Activated T-cell treated with anti-CD3 and anti-CD28 coated beads for 24 hours (primary cell): ENCODE measurements around the gene CDC5L.
"Not testable (repeated sequence)": the region's sequence is repeated elsewhere in the genome, so short reads cannot be mapped to it uniquely, and the experiment has no call there.

ENCODE experiments used
- DNase-seq: peaks from one replicate; pipeline ENCODE4 v3.0.0-alpha.2; 2020; ENCODE audit warnings: low read depth

Gene CDC5L

DNA sequence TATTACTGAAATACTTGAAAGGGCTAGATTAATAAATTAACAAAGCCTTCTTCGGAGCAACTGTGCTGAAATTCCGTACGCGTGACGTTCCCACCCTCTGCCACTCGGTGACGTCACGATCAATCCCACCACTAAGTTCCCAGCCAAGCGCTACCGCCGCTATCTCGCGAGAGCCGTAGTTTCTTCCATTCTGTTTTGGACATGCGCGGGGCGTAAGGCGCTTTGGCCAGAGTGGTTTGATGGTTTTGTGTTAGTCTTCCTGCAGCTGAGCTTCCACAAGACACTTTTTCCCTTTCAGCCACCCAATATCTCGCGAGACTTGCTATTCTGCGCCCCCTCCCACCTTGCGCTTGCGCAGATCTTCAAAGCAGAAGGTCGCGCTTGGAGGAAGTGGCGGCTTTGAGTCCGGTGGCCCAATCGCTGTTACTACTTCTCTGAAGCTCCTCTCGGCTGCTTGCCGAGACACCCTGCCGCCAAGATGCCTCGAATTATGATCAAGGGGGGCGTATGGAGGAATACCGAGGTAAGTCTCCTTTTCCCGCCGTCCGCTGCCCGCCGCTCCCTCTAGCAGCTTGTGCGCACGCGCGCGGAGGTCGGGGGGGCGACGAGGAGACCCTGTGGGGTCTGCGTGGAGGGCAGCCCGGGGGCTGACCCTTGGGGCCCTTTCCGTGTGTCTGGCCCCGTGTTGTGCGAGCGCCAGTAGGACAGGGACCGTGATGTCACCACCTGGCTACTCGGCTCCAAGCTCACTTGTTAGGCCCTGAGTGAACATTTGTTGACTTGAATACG, at the start of gene CDC5L:
TSS of gene CDC5L (plus strand) at position 361 of the 789 bp plus-strand sequence. CDS start at position 479, 118 bp downstream.
- DNase-seq, result peak; percentile 93

DNA sequence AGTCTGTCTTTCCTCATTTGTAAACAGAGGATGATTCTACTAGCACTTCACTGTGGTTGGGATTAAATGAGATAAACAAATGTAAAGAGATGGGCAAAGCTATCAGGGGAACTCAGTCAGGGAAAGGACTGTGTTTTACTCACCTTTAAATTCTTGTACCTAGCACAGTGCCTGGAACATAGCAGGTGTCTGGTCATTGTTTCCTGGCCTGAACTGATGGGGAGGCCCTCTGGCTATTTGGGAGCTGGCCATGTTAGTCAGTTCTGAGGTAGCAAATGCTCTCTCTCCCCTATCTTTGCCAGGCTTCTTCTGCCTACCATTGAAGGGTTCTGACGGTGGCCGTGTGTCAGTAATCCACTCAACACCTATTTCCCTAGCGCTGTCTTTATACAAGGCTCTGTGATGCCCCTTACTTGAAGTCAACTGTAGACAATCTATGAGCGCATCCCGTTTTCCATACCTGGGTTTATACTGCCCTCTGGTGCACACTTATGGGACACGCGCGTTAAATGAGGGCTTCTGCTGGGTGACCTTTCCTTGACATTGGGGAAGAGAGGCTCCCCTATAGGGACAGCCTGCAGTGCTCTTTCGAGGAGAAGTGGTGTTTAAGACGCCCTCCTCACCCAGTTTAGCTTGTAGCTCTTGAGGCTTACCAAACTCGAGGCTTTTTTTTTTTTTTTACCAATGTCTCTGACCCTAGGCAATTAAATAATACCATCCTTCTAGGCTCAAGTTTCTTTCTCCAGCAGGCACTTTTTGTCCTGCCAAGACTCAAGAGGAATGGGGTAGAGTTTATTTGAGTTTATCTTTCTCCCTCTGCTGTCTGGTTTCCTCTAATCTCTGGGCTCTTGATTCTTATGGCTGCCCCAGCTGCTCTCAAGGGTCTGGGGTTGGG, 49.0 kb upstream of the CDC5L start:
- peak; percentile 63 for DNase-seq

DNA sequence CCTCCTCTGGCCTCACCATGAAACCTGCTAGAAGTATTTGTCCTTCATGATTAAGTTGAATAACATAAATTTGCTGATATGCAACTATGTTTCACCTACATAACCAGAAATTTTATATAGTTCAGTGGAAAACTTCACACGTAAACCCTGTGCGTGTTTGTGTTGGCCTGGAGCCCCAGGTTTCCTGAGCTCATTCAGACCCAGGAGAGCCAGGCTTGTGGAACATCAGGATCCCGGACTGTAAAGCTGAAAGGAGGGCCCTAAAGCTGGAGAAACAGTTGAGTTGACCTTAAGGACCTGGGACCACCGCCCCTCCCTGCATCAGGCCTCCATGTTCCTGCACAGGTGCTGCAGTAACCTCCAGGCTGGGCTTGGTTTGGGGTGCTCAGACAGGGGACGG, 48.2 kb upstream of the CDC5L start:
- DNase-seq, result no peak

DNA sequence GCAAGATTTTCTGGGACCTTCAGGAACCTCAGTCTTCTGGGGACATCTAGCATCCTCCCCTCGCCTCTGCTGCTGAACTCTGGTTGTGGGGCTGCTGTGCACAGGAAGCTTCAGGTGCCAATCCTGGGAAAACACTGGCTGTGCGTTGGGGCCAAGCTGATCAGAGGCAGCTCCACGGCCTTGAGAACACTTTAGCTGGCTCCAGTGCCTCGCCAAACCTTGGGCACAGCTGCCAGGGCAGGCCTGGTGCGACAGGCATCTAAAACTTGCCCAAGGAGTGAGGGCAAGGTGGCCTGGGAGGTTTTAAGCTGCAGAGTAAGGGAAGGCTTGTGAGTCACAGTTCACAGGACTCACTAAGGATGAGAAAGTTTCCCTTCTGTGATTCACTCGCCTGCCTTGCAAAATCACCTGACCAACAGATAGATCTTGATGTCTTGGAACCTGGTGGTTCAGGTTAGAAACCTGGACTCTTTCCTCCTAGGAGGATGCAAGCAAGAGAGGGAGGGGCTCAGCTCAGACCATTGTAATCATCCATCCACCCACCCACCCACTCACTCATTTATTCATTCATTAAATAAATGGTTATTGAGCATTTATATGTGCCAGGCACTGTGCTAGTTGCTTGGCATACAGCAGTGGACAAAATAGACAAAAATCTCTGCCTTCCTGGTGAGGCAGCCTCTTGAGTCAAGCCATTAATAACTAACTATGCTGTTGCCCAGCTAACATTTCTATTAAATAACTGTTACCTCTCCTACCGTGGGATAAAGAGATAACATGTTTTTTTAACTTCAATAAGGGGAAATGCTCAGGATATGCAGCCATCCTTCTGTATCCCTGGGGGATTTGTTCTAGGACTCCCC, 47.5 kb upstream of the CDC5L start:
- no peak for DNase-seq

DNA sequence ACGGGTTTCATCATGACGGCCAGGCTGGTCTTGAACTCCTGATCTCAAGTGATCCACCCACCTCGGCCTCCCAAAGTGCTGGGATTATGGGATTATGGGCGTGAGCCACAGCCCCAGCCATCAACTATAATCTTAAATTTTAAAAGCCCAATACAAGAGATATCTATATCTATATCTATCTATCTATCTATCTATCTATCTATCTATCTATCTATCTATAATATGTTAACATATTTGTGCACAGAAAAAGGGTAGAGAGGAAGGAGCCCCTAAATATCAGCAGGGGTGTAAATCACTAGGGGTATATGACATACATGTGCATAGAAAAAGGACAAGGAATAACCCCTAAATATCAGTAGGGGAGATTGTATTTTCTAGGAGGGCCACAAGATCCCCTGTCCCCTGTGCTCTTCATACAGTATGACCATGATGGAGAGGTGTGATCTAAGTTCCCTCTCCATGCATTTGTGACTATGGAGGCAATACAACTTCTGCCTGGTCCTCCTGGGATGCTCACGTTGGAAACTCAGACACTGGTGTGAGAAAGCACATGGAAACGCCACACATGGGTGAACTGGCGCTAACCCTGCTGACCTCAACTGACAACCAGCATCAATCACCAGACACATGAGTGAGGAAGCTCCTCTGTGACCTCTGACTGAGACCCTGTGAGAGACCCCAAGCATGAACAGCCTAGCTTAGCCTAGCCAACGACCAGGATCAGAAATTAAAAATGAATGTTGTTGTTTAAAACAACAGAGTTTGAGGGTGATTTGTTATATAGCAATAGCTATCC, 46.2 kb upstream of the CDC5L start:
- no peak for DNase-seq

DNA sequence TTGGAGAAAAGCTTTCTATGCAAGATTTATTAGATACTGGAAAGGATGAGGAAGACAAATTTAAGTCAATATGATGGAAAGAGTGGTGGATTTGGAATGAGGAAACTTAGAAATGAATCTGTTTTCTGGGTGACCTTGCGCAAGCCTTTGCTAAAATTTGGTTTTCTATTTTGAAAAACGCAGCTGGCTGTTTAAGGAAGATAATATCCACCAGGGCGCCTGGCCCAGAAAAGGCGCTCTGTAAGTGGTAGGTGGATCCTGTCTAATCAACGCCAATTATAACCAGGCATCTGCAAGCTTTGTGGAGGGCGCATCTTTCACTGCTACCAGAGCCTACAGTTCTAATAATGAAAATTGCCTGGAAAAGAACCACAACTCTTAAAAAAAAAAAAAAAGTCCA, 45.5 kb upstream of the CDC5L start:
- no peak for DNase-seq

DNA sequence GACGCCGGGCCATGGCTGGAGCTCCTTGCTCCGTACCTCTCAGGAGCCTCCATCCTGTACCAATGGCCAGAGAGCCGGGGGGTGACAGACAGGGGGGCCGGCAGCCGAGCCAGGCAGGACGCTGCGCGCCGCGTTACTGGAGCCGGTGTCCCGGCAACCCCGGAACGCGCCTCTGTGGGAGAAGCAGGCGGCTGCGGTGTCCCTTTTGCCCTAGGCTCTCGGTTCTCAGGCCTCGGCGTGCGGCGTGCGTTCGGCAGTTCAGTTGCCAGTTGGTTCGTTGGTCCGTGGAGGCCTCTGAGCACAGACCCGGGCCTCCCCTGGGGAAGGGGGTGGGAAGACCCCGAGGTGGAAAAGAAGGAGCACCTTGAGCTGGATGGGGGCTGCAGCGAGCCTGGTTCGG, 45.0 kb upstream of the CDC5L start, which contains the start of gene SPATS1:
TSS of gene SPATS1 (plus strand) at position 162 of the 400 bp plus-strand sequence. CDS start 446 bp downstream, outside the sequence.
- no peak for DNase-seq

DNA sequence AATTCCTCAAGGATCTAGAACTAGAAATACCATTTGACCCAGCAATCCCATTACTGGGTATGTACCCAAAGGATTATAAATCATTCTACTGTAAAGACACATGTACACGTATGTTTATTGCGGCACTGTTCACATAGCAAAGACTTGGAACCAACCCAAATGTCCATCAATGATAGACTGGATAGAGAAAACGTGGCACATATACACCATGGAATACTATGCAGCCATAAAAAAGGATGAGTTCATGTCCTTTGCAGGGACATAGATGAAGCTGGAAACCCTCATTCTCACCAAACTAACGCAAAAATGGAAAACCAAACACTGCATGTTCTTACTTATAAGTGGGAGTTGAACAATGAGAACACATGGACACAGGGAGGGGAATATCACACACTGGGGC, 40.7 kb upstream of the CDC5L start:
- not testable (repeated sequence) for DNase-seq

DNA sequence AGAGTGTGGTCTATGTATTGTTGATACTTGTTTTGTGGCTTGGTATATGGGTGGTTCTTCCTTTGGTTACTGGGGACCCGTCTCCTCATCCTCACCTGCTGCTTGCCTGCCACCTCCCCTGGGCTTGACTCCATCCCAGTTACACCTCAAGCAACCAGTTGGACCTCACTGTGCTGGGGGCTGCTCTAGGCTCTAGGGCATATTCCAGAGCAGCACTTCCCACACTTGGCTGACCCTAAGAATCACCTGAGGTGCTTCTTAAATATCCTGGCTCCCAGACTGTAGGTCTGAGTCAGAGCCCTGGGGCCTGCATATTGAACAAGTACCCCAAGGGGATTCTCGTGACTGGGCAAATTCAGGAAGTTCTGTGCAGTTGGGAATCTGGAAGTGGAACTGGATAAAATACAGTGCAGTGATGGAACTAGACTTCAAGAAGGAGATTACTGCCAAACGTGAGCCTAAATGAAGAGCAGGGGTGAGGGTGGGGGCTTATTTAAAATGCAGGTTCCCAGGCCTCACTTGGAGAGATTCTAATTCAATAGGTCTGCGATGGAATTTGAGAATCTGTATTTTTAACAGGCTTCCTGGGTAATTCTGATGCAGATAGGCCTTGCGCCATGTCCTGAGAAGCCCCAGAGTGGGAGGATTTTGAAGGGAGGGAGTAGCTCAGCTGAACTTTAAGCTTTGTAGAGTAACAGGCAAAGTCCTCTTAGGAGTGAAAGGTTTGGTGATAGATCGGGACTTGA, 37.4 kb upstream of the CDC5L start:
- DNase-seq, result no peak

DNA sequence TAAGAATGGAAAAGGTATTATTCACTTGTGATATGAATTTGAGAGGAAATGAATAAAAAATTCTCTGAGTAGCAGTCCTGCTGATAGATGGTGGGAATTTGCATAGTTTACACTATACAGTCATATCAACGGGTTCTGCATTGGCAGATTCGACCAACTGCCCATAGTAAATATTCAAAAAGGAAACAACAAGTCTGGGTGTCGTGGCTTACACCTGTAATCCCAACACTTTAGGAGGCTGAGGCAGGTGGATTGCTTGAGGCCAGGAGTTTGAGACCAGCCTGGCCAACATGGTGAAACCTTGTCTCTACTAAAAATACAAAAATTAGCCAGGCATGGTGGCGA, 36.9 kb upstream of the CDC5L start:
- not testable (repeated sequence) for DNase-seq

DNA sequence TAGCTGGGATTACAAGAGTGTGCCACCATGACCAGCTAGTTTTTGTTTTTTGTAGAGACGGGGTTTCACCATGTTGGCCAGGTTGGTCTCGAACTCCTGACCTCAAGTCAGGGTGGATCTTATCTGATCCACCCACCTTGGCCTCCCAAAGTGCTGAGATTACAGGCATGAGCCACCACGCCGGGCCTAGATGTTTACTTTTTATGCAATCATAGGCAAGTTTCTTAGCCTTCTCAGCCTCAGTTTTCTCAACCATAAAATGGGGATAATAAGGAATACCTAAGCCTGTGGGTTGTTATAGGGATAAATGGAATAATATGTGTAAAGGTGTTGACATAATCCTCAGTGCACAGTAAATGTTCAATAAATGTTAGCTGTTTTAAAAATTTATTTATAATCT, 35.2 kb upstream of the CDC5L start:
- DNase-seq, result no peak

DNA sequence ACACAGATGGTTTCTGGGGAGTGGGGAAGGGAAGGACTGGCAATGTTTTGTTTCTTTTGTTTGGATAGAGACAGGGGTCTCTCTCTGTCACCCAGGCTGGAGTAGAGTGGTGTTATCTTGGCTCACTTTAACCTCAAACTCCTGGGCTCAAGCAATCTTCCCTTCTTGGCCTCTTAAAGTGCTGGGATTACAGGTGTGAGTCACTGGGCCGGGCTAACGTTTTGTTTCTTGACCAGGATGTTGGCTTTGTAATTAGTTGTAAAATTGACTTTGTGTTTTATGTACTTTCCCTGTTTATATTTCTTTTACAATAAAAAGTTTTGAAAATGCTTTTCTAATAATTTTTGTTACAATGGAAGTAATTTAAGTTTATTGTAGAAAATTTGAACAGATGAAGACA, 34.2 kb upstream of the CDC5L start:
- DNase-seq, result no peak

DNA sequence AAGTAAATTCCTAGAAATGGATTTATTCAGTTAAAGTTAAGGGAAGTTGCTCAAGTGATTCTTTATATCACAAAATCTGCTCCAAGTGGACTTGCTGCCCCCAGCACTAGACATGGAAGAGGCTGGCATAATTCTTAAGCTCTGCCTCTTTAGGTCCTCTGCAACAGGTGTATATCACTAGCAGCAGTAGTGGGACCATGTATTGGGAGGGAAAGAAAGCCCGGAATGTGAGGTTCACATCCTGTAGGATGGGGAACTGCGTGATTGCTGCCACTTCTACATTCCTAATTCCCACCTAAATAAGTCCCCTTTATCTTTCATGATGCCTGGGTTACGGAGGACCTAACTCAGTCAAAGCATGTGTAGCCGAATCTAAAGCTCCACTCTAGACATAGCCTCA, 31.9 kb upstream of the CDC5L start:
- no peak for DNase-seq

DNA sequence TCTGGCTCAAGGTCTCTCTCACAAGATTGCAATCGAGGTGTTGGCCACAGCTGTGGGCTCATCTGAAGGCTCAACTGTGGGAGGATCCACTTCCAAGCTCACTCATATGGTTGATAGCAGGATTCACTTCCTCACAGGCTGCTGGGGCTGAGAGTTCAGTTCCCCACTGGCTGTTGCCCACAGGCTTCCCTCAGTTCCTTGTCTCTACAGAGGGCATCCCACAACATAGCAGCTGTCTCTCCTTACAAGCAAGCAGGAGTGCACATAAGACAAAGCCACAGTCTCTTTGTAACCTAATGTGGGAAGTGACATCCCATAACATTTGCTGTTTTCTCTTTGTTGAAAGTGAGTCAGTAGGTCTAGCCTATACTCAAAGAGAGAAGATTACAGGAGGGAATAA, 31.0 kb upstream of the CDC5L start:
- DNase-seq, result no peak

DNA sequence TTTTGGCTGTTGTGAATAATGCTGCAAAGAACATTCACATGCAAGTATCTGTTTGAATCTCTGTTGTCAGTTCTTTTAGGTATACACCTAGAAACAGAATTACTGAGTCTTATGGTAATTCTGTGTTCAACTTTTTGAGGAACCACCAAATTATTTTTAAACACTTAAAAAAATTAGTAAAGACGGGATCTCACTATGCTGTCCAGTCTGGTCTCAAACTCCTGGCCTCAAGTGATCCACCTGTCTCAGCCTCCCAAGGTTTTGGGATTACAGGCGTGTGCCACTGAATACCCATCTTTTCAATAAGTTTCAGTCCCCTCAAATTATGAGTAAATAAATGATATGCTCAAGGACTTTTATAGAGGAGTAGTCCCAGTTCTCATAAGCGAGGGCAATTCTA, 27.5 kb upstream of the CDC5L start:
- no peak for DNase-seq

DNA sequence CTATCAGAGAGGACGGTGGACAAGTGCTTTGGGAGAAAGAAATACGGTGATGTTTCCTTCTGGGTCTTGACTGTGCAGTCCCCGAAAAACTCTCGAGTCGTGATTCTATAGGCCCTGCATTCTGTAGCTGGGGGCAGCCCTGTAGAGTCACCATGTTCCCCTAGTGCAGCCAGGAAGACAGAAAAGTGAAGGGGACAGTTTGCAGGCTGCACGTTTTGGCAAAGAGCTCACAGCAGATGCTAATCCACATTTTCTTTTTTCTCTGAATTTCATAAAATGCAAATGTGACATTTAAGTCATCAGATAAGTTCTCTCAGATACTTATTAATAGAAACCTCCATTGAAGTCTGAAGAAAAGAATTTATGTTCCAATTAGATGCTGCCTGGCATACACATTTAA, 25.6 kb upstream of the CDC5L start:
- DNase-seq, result no peak

DNA sequence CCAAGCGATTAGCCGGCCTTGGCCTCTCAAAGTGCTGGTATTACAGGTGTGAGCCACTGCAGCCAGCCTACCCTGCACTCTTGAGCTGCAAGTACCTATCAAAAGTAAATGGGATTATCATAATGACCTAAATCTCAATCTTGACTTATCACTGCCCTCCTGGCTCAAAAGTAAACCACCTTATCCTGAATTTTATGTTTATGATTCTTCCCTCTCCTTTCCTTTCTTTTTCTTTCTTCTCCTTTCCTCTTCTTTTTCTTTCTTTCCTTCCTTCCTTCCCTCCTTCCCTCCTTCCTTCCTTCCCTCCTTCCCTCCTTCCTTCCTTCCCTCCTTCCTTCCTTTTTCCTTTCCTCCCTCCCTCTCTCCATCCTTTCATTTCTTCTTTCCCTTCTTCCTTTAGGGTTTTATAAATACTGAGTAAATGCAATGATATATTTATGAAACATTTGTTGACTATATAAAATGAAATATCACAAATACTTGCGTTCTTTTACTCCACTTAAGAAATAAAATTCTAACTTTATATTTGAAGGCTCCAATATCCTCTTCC, 24.1 kb upstream of the CDC5L start:
- no peak for DNase-seq

DNA sequence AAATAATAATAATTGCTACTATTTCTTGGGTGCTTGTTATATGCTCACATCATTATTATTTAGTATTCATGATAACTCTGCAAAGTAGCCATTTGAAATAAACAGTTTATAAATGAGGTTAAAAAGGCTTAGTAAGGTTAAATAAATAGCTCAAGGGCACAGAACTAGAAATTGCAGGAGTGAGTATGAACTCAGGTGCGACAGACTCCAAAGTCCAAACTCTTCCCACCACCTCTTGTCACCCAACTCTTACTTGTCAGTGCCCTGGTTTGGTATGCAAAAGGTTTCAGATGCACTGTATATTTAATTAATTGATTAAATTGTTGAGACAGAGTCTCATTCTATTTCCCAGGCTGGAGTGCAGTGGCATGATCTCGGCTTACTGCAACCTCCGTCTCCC, 20.7 kb upstream of the CDC5L start:
- no peak for DNase-seq

DNA sequence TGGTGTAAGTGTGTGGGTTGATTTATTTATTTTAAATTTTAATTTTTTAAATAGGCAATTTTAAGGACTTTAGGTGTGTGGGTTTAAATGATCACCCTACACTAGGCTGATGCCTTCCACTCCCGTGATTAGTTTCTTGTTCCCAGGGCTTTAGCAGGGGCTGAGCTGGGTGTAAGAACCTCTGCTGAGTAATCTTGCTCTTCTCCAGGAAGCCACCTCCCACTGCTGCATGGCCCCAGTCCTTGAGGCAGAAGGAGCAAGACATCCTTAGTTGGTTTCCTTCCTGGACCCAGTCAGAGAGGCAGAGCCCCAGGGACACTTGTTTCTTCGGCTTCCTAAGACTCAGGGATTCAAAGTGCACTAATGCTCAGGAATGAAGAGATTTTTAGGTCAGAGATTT, 19.8 kb upstream of the CDC5L start:
- DNase-seq, result no peak

DNA sequence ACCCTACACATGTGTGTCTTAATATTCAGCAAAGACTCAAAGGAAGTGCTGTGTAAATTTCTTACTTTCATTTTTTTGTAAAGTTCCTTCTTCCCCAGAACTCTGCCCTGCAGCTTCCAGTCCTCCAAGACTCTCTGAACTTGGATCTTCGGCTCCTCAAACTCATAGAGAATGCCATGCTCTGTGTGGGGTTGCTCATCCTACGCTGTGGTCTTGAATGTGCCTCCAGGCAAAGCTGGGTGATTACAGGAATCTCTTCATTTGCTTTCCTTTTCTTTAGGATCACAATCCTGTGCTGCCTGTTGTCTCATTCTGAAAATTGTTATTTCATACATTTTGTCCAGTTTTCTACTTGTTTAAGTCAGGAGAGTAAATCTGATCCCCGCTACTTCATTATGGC, 14.5 kb upstream of the CDC5L start:
- DNase-seq, result no peak
